Measurements from ENCODE around the gene EML5. TPM values are rescaled to one million over a fixed set of nuclear protein-coding genes. Genes with fewer than 3 reads are reported as not detected.
A peak's percentile ranks its signal among the peaks of the same experiment; 100 is the strongest.

EML5 gene
- total and polyA plus RNA-seq, 2 experiments from 2014 or later = 0.18 to 1.6 TPM

DNA sequence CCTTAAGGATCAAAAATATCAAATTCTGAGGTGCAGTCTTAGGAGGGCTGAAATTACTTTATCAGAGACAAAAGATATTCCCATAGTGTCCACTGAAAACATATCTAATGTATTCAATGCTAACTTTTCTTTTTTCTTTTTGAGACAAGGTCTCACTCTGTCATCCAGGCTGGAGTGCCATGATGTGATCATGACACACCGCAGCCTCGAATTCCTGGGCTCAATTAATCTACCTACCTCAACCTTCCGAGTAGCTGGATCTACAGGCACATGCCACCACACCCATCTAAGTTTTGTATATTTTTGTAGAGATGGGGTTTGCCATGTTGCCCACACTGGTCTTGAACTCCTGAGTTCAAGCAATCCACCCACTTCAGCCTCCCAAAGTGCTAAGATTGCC lies 161.7 kb downstream of the EML5 start:
- Histone ChIP-seq H3K27me3 (ENCODE audit: insufficient read depth) (no peaks in the 10 kb centered on the region), H3K27ac (ENCODE audit: low read depth) (no peak overlapping the region), H3K4me3 (no peak overlapping the region), H4K20me1 (replicated peaks; ENCODE audit: insufficient read depth) (no peaks in the 10 kb centered on the region), H3K36me3 (ENCODE audit: insufficient read depth) (no peaks in the 10 kb centered on the region), H3F3A (replicated peaks; ENCODE audit: low read depth) (no peaks in the 10 kb centered on the region), H2AFZ (no peak overlapping the region), H3K79me2 (replicated peaks; ENCODE audit: insufficient read depth) (no peaks in the 10 kb centered on the region), H3K4me2 (no peak overlapping the region), H3K4me1 (ENCODE audit: insufficient read depth) (no peaks in the 10 kb centered on the region), H3K9me2 (ENCODE audit: insufficient read depth) (no peaks in the 10 kb centered on the region)
- Mint-ChIP-seq H3K36me3 (ENCODE audit: low read depth) (no peaks in the 10 kb centered on the region), H3K4me3 (no peak overlapping the region), H3K27ac (no peak overlapping the region), H3K4me1 (no peaks in the 10 kb centered on the region; the same call in 2 of the 3 replicates), H3K27me3 (ENCODE audit: insufficient read depth, low read depth, poor library complexity) (no peaks in the 10 kb centered on the region), H3K9me3 (no peaks in the 10 kb centered on the region)
- no peak for ATAC-seq
- no peak for DNase-seq (ENCODE audit: low spot score)
- TF ChIP-seq ETS1 (IDR thresholded peaks at IDR 0.05) (no peak), NANOG (IDR thresholded peaks at IDR 0.05; ENCODE audit: borderline replicate concordance) (no peak), POLR2AphosphoS5 (IDR thresholded peaks at IDR 0.05; ENCODE audit: low read depth) (no peak), CTCF (conservative IDR thresholded peaks at IDR 0.05; ENCODE audit: low read depth in 2 of 2) (no peak), JUNB (IDR thresholded peaks at IDR 0.05; ENCODE audit: unreplicated experiment) (no peak), EZH2 (IDR thresholded peaks at IDR 0.05; ENCODE audit: low read depth, unreplicated experiment) (no peak), REST (IDR thresholded peaks at IDR 0.05; ENCODE audit: unreplicated experiment) (no peak), STAT1 (IDR thresholded peaks at IDR 0.05; ENCODE audit: unreplicated experiment) (no peak)

DNA sequence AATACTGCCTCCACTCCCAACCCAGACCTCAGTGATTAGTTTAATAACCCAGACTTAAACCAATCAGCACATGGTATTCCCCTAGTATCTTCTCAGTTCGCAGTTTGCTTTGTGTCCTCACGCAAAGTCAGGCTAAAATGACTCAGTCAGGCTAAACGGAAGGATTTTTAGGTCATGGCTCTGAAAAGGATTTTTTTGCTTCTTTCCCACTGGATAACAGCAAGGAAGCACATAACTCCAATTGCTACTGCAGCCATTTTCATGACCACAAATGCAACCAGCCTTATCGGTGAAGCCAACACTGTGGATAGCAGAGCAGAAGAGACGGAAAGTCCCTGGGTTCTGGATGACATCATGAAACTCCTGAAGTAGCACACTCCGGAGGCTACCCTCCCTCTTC lies 162.2 kb downstream of the EML5 start:
- Mint-ChIP-seq H3K9me3 (no peaks in the 10 kb centered on the region), H3K27ac (no peak overlapping the region), H3K27me3 (ENCODE audit: insufficient read depth, low read depth, poor library complexity) (no peaks in the 10 kb centered on the region), H3K4me3 (no peak overlapping the region), H3K4me1 (no peaks in the 10 kb centered on the region; the same call in 2 of the 3 replicates), H3K36me3 (ENCODE audit: low read depth) (no peaks in the 10 kb centered on the region)
- H3K27me3 ChIP-seq (ENCODE audit: insufficient read depth) = no peaks in the 10 kb centered on the region
- H4K20me1 ChIP-seq (replicated peaks; ENCODE audit: insufficient read depth) = no peaks in the 10 kb centered on the region
- no peak overlapping the region for H3K4me3 ChIP-seq
- H2AFZ ChIP-seq = 0 out of 2 replicates have a peak overlapping the region, but pooled peaks have one; percentile 64
- H3K36me3 ChIP-seq (ENCODE audit: insufficient read depth) = no peaks in the 10 kb centered on the region
- no peak for DNase-seq (ENCODE audit: low spot score)
- H3K79me2 ChIP-seq (replicated peaks; ENCODE audit: insufficient read depth) = no peaks in the 10 kb centered on the region
- H3K27ac ChIP-seq (ENCODE audit: low read depth) = no peak overlapping the region
- H3K9me2 ChIP-seq (ENCODE audit: insufficient read depth) = no peaks in the 10 kb centered on the region
- no peaks in the 10 kb centered on the region for H3K4me1 ChIP-seq (ENCODE audit: insufficient read depth)
- ATAC-seq = peak; percentile 26; the same call in 1 of the 3 replicates
- no peaks in the 10 kb centered on the region for H3F3A ChIP-seq (replicated peaks; ENCODE audit: low read depth)
- H3K4me2 ChIP-seq = no peak overlapping the region
- TF ChIP-seq CREB1 (CRISPR knock-in tag; IDR thresholded peaks at IDR 0.05; ENCODE audit: low read depth) = no peak
- no peak for TF ChIP-seq STAT1 (IDR thresholded peaks at IDR 0.05; ENCODE audit: unreplicated experiment)
- TF ChIP-seq, protein P1, sequence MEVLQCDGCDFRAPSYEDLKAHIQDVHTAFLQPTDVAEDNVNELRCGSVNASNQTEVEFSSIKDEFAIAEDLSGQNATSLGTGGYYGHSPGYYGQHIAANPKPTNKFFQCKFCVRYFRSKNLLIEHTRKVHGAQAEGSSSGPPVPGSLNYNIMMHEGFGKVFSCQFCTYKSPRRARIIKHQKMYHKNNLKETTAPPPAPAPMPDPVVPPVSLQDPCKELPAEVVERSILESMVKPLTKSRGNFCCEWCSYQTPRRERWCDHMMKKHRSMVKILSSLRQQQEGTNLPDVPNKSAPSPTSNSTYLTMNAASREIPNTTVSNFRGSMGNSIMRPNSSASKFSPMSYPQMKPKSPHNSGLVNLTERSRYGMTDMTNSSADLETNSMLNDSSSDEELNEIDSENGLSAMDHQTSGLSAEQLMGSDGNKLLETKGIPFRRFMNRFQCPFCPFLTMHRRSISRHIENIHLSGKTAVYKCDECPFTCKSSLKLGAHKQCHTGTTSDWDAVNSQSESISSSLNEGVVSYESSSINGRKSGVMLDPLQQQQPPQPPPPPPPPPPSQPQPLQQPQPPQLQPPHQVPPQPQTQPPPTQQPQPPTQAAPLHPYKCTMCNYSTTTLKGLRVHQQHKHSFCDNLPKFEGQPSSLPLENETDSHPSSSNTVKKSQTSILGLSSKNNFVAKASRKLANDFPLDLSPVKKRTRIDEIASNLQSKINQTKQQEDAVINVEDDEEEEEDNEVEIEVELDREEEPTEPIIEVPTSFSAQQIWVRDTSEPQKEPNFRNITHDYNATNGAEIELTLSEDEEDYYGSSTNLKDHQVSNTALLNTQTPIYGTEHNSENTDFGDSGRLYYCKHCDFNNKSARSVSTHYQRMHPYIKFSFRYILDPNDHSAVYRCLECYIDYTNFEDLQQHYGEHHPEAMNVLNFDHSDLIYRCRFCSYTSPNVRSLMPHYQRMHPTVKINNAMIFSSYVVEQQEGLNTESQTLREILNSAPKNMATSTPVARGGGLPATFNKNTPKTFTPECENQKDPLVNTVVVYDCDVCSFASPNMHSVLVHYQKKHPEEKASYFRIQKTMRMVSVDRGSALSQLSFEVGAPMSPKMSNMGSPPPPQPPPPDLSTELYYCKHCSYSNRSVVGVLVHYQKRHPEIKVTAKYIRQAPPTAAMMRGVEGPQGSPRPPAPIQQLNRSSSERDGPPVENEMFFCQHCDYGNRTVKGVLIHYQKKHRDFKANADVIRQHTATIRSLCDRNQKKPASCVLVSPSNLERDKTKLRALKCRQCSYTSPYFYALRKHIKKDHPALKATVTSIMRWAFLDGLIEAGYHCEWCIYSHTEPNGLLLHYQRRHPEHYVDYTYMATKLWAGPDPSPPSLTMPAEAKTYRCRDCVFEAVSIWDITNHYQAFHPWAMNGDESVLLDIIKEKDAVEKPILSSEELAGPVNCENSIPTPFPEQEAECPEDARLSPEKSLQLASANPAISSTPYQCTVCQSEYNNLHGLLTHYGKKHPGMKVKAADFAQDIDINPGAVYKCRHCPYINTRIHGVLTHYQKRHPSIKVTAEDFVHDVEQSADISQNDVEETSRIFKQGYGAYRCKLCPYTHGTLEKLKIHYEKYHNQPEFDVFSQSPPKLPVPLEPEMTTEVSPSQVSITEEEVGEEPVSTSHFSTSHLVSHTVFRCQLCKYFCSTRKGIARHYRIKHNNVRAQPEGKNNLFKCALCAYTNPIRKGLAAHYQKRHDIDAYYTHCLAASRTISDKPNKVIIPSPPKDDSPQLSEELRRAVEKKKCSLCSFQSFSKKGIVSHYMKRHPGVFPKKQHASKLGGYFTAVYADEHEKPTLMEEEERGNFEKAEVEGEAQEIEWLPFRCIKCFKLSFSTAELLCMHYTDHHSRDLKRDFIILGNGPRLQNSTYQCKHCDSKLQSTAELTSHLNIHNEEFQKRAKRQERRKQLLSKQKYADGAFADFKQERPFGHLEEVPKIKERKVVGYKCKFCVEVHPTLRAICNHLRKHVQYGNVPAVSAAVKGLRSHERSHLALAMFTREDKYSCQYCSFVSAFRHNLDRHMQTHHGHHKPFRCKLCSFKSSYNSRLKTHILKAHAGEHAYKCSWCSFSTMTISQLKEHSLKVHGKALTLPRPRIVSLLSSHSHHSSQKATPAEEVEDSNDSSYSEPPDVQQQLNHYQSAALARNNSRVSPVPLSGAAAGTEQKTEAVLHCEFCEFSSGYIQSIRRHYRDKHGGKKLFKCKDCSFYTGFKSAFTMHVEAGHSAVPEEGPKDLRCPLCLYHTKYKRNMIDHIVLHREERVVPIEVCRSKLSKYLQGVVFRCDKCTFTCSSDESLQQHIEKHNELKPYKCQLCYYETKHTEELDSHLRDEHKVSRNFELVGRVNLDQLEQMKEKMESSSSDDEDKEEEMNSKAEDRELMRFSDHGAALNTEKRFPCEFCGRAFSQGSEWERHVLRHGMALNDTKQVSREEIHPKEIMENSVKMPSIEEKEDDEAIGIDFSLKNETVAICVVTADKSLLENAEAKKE (CRISPR knock-in tag; IDR thresholded peaks at IDR 0.05) = no peak

Data from GM23338 (cell line).